HepG2 (cell line): ENCODE data around the gene ARL4D. TPM values are rescaled to one million over a fixed set of nuclear protein-coding genes. Genes with fewer than 3 reads are reported as not detected.

ENCODE experiments used
- AGO1 ChIP-seq: fragments of 200-400 bp; formaldehyde crosslinking; IDR thresholded peaks from 2 replicates; pipeline ENCODE4 v1.6.1; 2017; ENCODE audit warnings: mild to moderate bottlenecking, low read depth, low read length, moderate library complexity; ENCODE audit not compliant: poor library complexity, severe bottlenecking
- ASH2L ChIP-seq: fragments of 300-600, 200-600 bp; sonication (generic); IDR thresholded peaks from 2 replicates; pipeline ENCODE4 v1.7.0; 2017; ENCODE audit warnings: low read depth, mild to moderate bottlenecking, moderate library complexity, mixed read lengths, low read length; ENCODE audit not compliant: insufficient read length
- EHMT2 ChIP-seq: fragments of 200-600 bp; sonication (generic); IDR thresholded peaks from 2 replicates; pipeline ENCODE4 v1.7.0; 2017; ENCODE audit warnings: antibody characterized with exemption, low read depth, low read length, borderline replicate concordance
- ERF ChIP-seq: IDR thresholded peaks from 2 replicates; pipeline ENCODE4 v1.6.1; 2018; ENCODE audit warnings: missing biosample characterization, missing genetic modification reagents
- FOSL1 ChIP-seq: sonication (generic); formaldehyde crosslinking; IDR thresholded peaks from 2 replicates; pipeline ENCODE4 v1.9.0; 2021; ENCODE audit warnings: missing genetic modification reagents, borderline replicate concordance
- MAFK ChIP-seq, 2 experiments: IDR thresholded peaks in 1 of 2; conservative IDR thresholded peaks in 1 of 2; 2 replicates each; pipeline ENCODE4 v1.6.1; 2011; ENCODE audit warnings: improper control_type of control experiment in 2 of 2, low read length in 2 of 2
- MXI1 ChIP-seq: IDR thresholded peaks from 3 replicates; pipeline ENCODE4 v1.6.1; 2012; ENCODE audit warnings: low read depth, low read length, inconsistent platforms, borderline replicate concordance
- NR2C2 ChIP-seq: sonication (generic); formaldehyde crosslinking; IDR thresholded peaks from 2 replicates; pipeline ENCODE4 v1.4.0; 2020; ENCODE audit warnings: missing genetic modification reagents, mild to moderate bottlenecking, moderate library complexity, borderline replicate concordance
- RARA ChIP-seq: IDR thresholded peaks from 2 replicates; pipeline ENCODE4 v1.6.1; 2016; ENCODE audit warnings: missing genetic modification reagents, missing compliant biosample characterization
- YEATS2 ChIP-seq: sonication (generic); formaldehyde crosslinking; IDR thresholded peaks from 2 replicates; pipeline ENCODE4 v1.4.0; 2020; ENCODE audit warnings: missing genetic modification reagents, borderline replicate concordance
- ZFP36L2 ChIP-seq: sonication (generic); formaldehyde crosslinking; IDR thresholded peaks from 2 replicates; pipeline ENCODE4 v1.4.0; 2020; ENCODE audit warnings: missing genetic modification reagents
- ZNF296 ChIP-seq: sonication (generic); formaldehyde crosslinking; conservative IDR thresholded peaks from 2 replicates; pipeline ENCODE4 v1.5.0; 2020; ENCODE audit warnings: mild to moderate bottlenecking, missing genetic modification reagents
- ZNF431 ChIP-seq: sonication (generic); formaldehyde crosslinking; IDR thresholded peaks from 2 replicates; pipeline ENCODE4 v1.9.0; 2022; ENCODE audit warnings: missing genetic modification reagents, low read depth, mild to moderate bottlenecking, borderline replicate concordance
- ZNF574 ChIP-seq: sonication (generic); formaldehyde crosslinking; IDR thresholded peaks from 2 replicates; pipeline ENCODE4 v1.4.0; 2020; ENCODE audit warnings: missing genetic modification reagents
- ZNF724P ChIP-seq: sonication (generic); formaldehyde crosslinking; IDR thresholded peaks from 2 replicates; pipeline ENCODE4 v1.8.0; 2022; ENCODE audit warnings: missing genetic modification reagents, borderline replicate concordance
- ZNF737 ChIP-seq: sonication (generic); formaldehyde crosslinking; IDR thresholded peaks from 2 replicates; pipeline ENCODE4 v1.5.0; 2020; ENCODE audit warnings: missing genetic modification reagents, mild to moderate bottlenecking, borderline replicate concordance
- ZNF770 ChIP-seq: sonication (generic); formaldehyde crosslinking; IDR thresholded peaks from 2 replicates; pipeline ENCODE4 v1.5.0; 2020; ENCODE audit warnings: mild to moderate bottlenecking, missing genetic modification reagents
- ZNF775 ChIP-seq: sonication (generic); formaldehyde crosslinking; IDR thresholded peaks from 2 replicates; pipeline ENCODE4 v1.4.0; 2020; ENCODE audit warnings: missing genetic modification reagents, mild to moderate bottlenecking, moderate library complexity, borderline replicate concordance
- ZSCAN31 ChIP-seq: sonication (generic); formaldehyde crosslinking; IDR thresholded peaks from 2 replicates; pipeline ENCODE4 v1.5.0; 2020; ENCODE audit warnings: low read depth, mild to moderate bottlenecking, missing genetic modification reagents
- polyA plus RNA-seq, 8 experiments: library from polyadenylated mRNA; depleted of rRNA in 3 of 8; stranded (reverse) in 7 of 8; unstranded in 1 of 8; fragments of >200 nt; fragmentation: Illumina TruSeq in 4 of 8; extraction: Trizol in 4 of 8; gene quantifications; 2 replicates each; pipeline versions ENCODE4 v1.2.1 to v1.2.3, GENCODE V29; 2011 to 2016; ENCODE audit warnings: low read depth in 4 of 8, missing spikeins in 1 of 8, mixed read lengths in 1 of 8; ENCODE audit not compliant: insufficient read depth in 1 of 8
- total RNA-seq, 5 experiments: library from RNA; depleted of rRNA; stranded (reverse); fragments of >200 nt; fragmentation: Illumina TruSeq; extraction: Trizol; gene quantifications; 2 replicates each; pipeline ENCODE4 v1.2.3, GENCODE V29; 2016; ENCODE audit warnings: low read depth in 1 of 5
- TF ChIP-seq, protein P1 (sequence below): sonication (generic); formaldehyde crosslinking; IDR thresholded peaks from 2 replicates; pipeline ENCODE4 v1.8.0; 2022; ENCODE audit warnings: missing genetic modification reagents, mild to moderate bottlenecking, inconsistent platforms, borderline replicate concordance
- TF ChIP-seq, protein P2 (sequence below): sonication (generic); formaldehyde crosslinking; IDR thresholded peaks from 2 replicates; pipeline ENCODE4 v1.5.0; 2020; ENCODE audit warnings: missing genetic modification reagents

The ARL4D gene
- total and polyA plus RNA-seq, 2 of the 13 experiments (the other 11 are each of a cell fraction or from before 2014, with no cell fraction given): 9.0 to 25.9 TPM

DNA sequence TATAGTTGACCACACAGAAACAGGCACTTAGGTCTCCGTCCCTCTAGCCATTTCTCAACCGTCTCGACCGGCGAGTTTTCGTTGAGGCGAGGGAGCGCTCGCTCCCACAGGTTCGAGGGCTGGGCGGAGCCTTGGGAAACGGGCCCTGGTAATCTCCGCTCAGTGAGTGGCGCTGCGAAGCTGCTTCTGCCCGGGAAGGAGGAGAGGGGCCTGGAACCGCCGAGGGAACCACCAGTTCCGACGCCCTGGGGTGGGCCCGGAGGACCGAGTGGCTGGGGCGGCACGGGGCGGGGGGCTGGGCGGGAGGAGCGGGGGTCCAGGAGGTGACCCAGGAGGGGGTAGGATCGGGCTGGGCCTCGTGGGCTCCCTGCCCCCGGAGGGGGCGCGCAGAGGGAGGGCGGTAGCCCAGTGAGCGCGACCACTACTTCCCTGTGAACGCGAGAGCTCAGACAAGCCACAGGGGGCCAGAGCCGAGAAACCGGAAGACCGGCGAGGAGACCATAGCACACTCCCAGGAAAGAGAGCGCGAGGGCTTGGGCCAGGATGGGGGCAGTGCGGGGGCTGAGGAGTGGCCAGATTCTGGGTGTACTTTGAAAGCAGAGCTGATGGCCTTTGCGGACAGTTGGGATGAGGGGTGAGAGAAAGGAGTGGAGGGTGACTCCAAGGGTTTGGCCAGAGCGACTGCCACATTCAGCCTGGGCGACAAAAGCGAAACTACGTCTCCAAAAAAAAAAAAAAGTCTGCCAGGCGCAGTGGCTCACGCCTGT lies 29.9 kb upstream of the ARL4D start (continued):
- TF ChIP-seq ZNF574: peak; percentile 69
- no peak for TF ChIP-seq ASH2L
- no peak for TF ChIP-seq EHMT2
- TF ChIP-seq, protein P1, sequence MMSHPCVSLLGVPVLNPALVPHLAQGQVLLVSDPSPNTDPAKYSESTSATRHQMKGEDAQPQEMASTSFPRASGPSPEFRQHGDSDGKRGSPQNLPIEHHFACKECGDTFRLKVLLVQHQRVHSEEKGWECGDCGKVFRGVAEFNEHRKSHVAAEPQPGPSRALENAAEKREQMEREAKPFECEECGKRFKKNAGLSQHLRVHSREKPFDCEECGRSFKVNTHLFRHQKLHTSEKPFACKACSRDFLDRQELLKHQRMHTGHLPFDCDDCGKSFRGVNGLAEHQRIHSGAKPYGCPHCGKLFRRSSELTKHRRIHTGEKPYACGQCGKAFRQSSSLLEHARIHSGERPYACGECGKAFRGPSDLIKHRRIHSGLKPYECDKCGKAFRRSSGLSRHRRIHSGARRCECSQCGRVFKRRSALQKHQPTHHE: no peak
- TF ChIP-seq MXI1: 0 out of 3 replicates have a peak, but pooled peaks have one; percentile 24
- TF ChIP-seq ZNF431: 0 out of 2 replicates have a peak, but pooled peaks have one; percentile 55
- TF ChIP-seq ZNF775 (CRISPR knock-in tag): no peak
- no peak for TF ChIP-seq AGO1
- no peak for TF ChIP-seq YEATS2
- 0 out of 2 replicates have a peak, but pooled peaks have one; percentile 34 for TF ChIP-seq ZNF737 (CRISPR knock-in tag)
- TF ChIP-seq, protein P2, sequence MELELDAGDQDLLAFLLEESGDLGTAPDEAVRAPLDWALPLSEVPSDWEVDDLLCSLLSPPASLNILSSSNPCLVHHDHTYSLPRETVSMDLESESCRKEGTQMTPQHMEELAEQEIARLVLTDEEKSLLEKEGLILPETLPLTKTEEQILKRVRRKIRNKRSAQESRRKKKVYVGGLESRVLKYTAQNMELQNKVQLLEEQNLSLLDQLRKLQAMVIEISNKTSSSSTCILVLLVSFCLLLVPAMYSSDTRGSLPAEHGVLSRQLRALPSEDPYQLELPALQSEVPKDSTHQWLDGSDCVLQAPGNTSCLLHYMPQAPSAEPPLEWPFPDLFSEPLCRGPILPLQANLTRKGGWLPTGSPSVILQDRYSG (CRISPR knock-in tag): no peak
- 0 out of 2 replicates have a peak, but pooled peaks have one; percentile 4 for TF ChIP-seq FOSL1 (CRISPR knock-in tag)
- TF ChIP-seq NR2C2 (CRISPR knock-in tag): peak; percentile 54; the same call in 1 of the 2 replicates
- TF ChIP-seq ZNF770 (CRISPR knock-in tag): no peak
- TF ChIP-seq ZNF724P: 0 out of 2 replicates have a peak, but pooled peaks have one; percentile 0
- TF ChIP-seq ZSCAN31 (CRISPR knock-in tag): no peak; the same call in 1 of the 2 replicates
- TF ChIP-seq MAFK (conservative IDR thresholded peaks at IDR 0.05 in 1 of 2, IDR thresholded peaks at IDR 0.05 in 1 of 2; ENCODE audit: low read length in 2 of 2): no peak
- TF ChIP-seq ZNF296 (CRISPR knock-in tag): no peak; the same call in none of the 2 replicates
- no peak for TF ChIP-seq RARA
- no peak for TF ChIP-seq ERF
- TF ChIP-seq ZFP36L2 (CRISPR knock-in tag): no peak
